Measurements from ENCODE around the gene AFG1L.
"Not testable (repeated sequence)": the region's sequence is repeated elsewhere in the genome, so short reads cannot be mapped to it uniquely, and the experiment has no call there.

DNA sequence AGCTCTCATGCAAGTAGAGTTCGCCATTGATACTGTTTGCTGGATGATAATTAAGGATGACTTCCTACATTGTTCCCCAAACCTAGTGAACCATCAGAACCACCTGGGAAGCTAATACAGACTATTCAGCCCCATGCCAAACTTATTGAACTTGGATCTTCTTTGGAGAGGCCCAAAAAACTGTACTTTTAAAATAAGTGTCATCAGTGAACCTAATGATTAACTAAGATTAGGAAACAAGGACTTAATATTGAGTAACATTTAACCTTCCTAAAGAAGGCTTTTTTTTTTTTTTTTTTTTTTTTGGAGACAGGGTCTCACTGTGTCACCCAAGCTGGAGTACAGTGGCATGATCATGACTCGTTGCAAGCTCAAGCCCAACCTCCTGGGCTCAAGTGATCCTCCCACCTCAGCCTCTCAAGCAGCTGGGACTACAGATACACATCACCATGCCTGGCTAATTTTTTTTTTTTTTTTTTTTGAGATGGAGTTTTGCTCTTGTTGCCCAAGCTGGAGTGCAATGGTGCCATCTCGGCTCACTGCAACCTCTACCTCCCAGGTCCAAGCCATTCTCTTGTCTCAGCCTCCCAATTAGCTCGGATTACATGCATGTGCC is 241.2 kb downstream of the AFG1L start:
- TF ChIP-seq, protein P1, sequence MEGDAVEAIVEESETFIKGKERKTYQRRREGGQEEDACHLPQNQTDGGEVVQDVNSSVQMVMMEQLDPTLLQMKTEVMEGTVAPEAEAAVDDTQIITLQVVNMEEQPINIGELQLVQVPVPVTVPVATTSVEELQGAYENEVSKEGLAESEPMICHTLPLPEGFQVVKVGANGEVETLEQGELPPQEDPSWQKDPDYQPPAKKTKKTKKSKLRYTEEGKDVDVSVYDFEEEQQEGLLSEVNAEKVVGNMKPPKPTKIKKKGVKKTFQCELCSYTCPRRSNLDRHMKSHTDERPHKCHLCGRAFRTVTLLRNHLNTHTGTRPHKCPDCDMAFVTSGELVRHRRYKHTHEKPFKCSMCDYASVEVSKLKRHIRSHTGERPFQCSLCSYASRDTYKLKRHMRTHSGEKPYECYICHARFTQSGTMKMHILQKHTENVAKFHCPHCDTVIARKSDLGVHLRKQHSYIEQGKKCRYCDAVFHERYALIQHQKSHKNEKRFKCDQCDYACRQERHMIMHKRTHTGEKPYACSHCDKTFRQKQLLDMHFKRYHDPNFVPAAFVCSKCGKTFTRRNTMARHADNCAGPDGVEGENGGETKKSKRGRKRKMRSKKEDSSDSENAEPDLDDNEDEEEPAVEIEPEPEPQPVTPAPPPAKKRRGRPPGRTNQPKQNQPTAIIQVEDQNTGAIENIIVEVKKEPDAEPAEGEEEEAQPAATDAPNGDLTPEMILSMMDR (conservative IDR thresholded peaks at IDR 0.05), result not testable (repeated sequence)
- not testable (repeated sequence) for TF ChIP-seq ZFX (IDR thresholded peaks at IDR 0.05)

All from C4-2B (cell line).